Umbilical cord (tissue), 2 donors: ENCODE measurements around the gene PARK7. TPM values are rescaled to one million over a fixed set of nuclear protein-coding genes. Genes with fewer than 3 reads are reported as not detected.

ENCODE experiments used
- DNase-seq: peaks from one replicate; pipeline ENCODE4 v3.0.0-alpha.2; 2015; ENCODE audit warnings: low spot score
- total RNA-seq: library from RNA; depleted of rRNA; stranded (reverse); fragments of >200 nt; gene quantifications from one replicate; pipeline ENCODE4 v1.2.3, GENCODE V29; 2014; ENCODE audit warnings: low replicate concordance; ENCODE audit not compliant: insufficient read depth

The PARK7 gene
- total RNA-seq, 1 donor from 2014 or later: 160 TPM

DNA sequence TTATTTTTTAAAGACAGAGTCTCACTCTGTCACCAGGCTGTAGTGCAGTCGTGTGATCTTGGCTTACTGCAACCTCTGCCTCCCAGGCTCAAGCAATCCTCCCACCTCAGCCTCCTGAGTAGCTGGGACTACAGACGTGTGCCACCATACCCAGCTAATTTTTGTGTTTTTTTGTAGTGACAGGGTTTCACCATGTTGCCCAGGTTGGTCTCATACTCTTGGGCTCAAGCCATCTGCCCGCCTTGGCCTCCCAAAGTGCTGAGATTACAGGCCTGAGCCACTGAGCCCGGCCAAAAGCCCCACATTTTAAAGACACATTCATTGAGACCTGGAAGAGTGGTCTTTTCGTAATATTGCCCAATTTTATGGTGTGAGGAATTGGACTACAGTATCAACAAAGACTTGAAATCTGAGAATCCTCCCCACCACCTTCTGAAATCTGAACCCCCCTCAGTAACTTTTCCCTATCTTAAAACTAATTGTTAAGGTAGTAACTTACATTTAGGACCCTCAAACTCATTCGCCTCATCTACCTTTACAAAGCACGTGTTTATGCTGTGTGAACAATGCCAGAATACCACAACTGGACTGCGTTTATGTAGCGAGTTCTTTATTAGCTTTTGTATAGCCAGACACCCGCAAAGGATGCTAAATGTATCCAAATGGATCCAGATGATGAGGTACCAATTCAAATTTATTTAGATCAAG lies 61.9 kb downstream of the PARK7 start:
- no peak for DNase-seq

DNA sequence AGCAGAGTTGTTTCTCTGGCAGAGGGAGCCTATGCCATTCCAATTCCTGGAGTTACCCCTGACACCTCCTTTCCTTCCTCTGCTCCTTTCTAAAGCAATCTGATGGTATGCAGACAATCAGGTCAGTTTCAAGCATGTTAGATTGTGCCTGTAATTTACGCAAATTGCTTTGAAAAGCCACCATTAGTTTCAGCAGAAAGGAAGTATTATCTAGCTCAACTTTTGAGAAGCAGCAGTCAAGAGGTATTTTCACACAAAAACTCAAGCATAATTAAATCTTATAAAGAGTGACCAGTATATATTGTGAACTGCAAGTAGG lies 62.4 kb downstream of the PARK7 start:
- no peak for DNase-seq

DNA sequence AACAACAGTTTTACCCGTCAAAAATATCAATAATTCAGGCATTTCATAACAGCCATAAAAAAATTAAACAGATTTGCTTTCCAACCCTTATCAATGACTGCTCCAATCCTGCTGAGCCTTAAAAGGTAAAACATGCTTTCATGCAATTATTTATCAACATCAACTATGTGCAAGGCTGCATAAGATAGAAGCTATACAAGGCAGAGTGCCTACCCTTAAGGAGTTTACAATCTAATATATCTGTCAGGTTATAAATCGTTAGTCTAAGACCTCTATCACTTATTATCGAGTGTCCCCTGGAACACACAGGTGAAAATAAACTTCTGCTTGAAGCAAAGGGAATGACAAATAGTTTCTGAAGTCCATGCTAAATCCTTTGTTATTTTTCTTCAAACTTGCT lies 62.8 kb downstream of the PARK7 start:
- DNase-seq: no peak

DNA sequence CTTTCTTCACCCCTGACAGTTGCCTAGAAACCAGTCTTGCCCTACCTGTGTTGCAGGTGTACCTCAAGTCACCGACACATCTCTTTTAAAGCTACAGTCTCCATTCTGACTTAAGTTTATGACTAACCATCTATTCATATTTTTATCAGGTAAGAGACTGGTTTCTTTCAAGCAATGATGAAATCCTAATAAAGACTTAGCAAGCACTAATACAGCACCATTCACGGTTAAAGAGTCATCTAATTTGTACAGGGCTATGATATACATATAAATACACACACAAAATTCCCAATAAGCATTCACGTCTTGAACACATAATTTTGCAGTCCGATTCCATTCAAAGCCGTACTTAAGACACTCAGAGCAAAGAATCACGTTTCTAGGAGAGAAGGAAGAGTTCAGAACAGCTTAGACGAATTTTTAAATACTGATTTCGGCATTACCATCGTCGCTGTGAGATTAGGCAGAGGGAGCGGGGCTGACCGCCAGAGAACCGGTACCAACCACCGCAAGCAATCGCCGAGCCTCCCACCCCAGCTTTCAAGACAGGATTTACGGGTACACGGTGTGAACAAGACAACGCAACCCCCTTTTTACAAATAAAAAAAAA lies 63.7 kb downstream of the PARK7 start:
- no peak for DNase-seq

DNA sequence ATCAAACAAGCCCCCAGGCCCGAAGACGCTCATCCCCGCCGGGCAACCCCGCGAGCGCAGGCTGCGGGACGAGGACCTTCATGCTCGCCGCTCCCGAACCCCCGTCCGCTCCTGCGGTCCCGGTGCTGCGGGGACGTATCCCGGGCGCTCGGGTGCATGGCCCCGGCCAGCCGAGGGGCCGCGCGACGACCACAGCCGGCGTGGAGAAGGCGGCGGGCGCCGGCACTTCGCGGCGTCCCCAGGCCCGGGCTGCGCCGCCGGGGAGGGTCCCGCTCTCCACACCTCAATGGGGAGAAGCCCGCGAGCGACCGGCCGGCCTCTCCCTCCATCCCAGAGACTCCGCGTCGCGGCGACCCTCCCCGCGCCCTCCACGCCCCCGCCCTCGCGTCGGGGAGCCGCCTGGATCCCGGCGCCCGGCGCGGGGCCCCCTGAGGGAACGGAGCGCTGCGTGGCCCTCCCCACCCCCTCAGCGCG lies 64.2 kb downstream of the PARK7 start:
- no peak for DNase-seq

DNA sequence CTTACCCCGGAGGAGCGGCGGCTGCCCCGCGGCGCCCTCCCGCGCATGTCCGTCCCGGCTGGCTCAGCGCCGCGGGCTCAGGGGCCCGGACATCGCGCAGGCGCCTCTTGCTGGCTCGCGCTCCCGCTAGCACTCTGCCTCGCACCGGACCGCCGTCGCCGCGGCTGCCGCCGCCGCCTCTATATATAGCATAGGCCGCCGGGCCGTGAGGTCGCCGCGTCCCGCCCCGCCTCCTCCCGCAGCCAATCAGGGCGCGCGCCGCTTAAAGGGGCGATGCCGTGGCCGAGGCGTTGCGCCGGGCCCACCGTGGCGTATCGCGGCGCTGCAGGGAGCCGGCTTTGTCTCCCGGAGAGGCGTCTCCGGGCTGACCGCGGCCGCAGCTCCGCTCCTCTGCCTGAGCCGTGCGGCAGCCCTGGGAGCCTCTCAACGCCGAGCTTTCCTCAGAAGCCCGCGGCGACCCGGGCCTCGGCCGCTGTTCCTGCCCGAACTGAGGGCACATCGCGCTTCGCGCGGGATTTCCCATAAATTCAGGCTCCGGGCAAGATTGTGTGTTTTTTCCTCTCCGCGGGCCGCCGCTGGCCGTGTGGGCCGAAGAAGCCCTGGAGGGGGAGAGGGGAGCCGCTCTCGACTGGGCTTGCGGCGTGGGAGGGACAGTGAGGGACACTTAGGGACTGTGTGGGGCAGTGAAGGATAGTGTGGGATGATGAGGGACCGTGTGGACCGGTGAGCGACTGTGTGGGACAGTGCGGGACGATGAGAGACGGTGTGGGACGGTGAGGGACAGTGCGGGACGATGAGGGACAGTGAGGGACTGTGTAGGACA lies 64.9 kb downstream of the PARK7 start, which contains the start of gene ERRFI1:
Gene ERRFI1, minus strand, starts transcription at position 157 of the 823 bp plus-strand sequence. CDS start 10,690 bp downstream, outside the sequence.
- peak; percentile 93 for DNase-seq

DNA sequence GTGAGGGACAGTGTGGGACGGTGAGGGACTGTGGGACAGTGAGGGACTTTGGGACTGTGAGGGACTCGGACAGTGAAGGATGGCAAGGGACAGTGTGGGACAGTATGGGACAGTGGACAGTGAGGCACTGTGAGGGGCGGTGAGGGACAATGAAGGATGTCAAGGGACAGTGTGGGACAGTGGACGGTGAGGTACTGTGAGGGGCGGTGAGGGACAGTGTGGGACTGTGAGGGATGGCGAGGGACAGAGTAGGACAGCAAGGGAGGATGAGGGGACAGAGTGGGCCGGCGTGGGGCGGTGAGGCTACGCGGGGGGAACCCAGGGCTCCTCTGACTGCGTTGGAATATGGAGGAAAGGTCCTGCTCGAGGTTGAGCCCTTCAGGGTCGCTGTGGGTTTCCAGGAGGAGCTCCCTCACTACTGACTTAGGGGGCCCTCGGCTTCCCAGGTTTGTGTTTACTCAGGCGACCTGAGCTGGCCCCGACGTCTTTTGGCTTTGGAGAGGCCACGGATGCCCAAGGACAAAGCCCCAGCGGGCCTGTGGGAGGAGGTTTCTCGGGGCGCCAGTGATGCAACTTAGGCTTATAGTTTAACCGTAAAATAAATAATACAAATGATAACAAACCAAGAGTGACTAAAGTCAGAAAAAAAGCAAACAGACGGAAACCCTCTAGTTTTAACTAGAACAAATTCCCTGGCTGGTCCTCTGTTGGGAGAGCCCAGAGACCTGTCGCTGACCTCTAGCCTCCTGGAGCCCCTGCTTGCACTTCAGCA lies 65.7 kb downstream of the PARK7 start:
- DNase-seq: no peak

DNA sequence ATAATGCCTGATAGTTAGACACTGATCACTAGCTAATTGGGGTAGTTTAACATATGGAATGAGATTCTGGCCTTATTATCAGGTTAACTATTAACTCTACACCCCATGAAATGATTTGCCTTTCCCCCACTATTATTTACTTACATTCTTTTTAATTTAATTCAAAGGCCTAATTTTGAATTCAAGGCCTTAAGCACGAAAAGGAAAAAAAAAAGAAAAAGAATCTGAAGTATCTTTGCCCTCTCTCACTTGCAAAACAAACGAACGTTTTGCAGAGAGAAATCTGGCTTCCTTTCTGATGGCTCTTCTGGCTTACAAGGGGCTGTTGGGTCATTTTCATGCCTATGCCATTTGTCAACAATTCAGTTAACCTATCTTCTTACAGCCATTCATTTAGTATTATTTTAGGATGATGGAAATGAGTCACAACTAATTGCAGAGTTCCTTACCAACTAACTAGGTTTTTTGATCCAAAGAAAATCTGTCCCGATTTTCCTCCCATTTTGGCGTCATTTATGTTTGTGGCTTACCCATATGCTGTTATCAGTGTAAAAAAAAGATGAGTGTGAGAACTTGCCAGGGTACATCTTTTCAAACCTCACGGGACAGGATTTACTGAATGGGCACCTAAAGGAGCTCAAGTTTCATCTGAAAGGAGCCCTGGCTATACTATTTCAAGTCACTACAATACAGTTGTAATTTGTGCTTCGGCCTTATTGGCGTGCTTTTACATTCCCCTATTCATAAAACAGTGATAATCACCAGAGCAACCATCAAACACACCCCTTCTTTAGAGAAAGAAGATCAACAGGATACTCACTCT lies 66.4 kb downstream of the PARK7 start:
- DNase-seq: peak; percentile 77

DNA sequence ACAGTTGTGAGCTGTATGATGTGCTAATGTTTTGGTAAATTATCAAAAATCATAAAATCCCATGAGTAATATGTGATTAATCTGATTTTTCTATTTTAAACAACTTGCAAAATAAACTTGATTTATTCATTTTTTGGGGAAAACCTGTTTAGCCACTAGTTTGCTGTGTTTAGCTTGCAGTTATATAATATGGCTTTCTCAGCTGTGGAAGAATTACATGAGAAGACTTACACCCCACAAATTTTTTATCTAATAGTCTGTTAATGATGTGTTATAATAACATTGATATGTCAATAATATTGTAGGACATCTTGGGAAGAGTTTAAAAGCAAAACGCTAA lies 67.0 kb downstream of the PARK7 start:
- DNase-seq: no peak

DNA sequence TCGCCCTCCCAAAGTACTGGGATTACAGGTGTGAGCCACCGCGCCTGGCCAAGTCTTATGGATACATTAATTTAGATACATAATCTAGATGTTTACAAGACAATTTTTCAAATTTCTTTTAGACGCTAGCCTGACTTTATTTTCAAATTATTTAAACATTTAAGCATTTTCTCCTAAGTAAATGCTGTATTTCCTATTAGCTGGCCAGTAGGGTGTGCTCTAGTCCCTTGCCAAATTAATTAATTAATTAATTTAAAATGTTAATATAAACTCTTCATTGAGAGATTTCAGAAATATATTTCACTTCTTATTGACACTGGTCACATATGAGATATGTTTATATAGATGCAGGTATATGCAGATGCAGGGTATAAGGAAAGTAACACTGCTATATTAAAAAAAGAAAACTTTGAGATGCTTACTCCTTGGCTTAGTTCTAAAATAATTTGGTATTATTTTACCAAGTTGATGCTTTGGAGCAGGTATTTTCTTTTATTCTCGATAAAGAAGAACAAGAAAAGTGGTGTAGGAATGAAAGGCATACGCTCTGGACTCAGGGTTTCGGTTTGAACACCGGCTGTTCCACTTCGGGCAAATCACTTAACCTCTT lies 69.8 kb downstream of the PARK7 start:
- peak; percentile 44 for DNase-seq

DNA sequence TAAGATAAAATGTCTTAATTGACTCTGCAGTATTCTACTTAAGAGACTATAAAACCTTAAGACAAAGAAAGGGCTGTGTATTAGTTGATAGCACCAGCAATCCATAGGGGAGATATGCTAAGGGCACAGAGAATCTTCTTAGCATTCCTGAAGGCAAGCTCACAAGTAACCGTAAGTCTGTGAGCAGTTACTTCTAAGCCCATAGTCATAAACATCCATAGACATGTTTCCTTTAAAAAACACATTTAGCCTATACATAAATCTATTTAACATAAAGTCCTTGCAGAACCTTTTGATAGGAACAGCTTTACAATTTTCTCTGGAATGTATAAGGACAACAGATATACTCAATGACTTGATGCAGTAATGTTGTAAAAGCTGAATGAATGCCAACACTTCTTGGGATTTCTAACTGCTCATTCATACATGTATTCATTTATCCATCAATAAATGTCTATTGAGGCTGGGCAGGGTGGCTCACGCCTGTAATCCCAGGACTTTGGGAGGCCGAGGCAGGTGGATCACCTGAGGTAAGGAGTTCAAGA lies 70.9 kb downstream of the PARK7 start:
- peak; percentile 76 for DNase-seq

DNA sequence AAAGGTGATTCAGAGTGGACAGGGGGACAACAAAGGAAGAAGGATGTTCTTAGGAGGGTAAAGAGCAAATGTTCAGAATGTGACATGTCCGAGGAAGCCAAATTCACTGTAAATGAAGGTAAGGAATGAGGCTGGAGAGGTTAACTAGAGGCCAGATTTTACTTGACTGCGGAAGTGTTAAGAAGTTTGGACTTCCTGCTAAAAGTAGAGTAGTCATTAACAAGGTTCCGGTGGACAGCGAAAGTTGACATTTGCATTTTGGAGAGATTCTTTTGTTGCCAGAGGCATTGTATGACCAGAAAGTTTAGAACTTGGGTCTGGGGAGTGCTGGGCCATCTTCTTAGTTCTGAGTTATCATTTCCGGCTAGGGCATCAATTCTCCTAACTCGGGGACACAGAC lies 71.8 kb downstream of the PARK7 start:
- no peak for DNase-seq

Other genes with a start within 250 kb of the PARK7 start
- gene VAMP3, start 190.4 kb upstream of the PARK7 start, total RNA-seq: 53.7 TPM
- gene PER3, start 177.4 kb upstream of the PARK7 start, total RNA-seq: 4.3 TPM
- 5.3 TPM for gene UTS2, start 108.6 kb upstream of the PARK7 start, total RNA-seq
- gene TNFRSF9, start 20.9 kb upstream of the PARK7 start, total RNA-seq: 1.2 TPM
- gene ERRFI1, start 64.6 kb downstream of the PARK7 start, total RNA-seq: 81.6 TPM